K562 (cell line): ENCODE measurements around the gene CPPED1. TPM values are rescaled to one million over a fixed set of nuclear protein-coding genes. Genes with fewer than 3 reads are reported as not detected.

ENCODE experiments used
- ASH1L ChIP-seq: fragments of 450-650 bp; IDR thresholded peaks from 2 replicates; pipeline ENCODE4 v1.6.1; 2018; ENCODE audit warnings: borderline replicate concordance, mild to moderate bottlenecking, low read depth; ENCODE audit not compliant: partially characterized antibody
- ATF7 ChIP-seq: fragments of 450-650 bp; IDR thresholded peaks from 2 replicates; pipeline ENCODE4 v1.7.1; 2014; ENCODE audit warnings: mild to moderate bottlenecking, moderate library complexity
- E2F5 ChIP-seq: sonication (generic); formaldehyde crosslinking; IDR thresholded peaks from 2 replicates; pipeline ENCODE4 v1.8.0; 2022; ENCODE audit warnings: mild to moderate bottlenecking, missing genetic modification reagents
- ETV5 ChIP-seq: sonication (generic); formaldehyde crosslinking; IDR thresholded peaks from 2 replicates; pipeline ENCODE4 v1.4.0; 2020; ENCODE audit warnings: low read depth, mild to moderate bottlenecking, missing genetic modification reagents
- HCFC1 ChIP-seq: IDR thresholded peaks from 2 replicates; pipeline ENCODE4 v1.6.1; 2012; ENCODE audit warnings: low read depth, low read length, improper control_type of control experiment
- HMG20B ChIP-seq: fragments of 250-450 bp; sonication (Bioruptor Pico); IDR thresholded peaks from 2 replicates; pipeline ENCODE4 v1.5.0; 2021; ENCODE audit warnings: mild to moderate bottlenecking
- HNRNPUL1 ChIP-seq: fragments of 200-400 bp; formaldehyde crosslinking; IDR thresholded peaks from 2 replicates; pipeline ENCODE4 v1.6.1; 2017; ENCODE audit warnings: low read length
- IFI16 ChIP-seq: fragments of 250-450 bp; sonication (Bioruptor Pico); IDR thresholded peaks from 2 replicates; pipeline ENCODE4 v2.1.2; 2022; ENCODE audit warnings: mild to moderate bottlenecking, inconsistent platforms
- PATZ1 ChIP-seq: fragments of 250-450 bp; sonication (Bioruptor Pico); IDR thresholded peaks from 2 replicates; pipeline ENCODE4 v1.5.0; 2020; ENCODE audit warnings: mild to moderate bottlenecking, borderline replicate concordance
- RAD51 ChIP-seq: fragments of 450-650 bp; IDR thresholded peaks from 2 replicates; pipeline ENCODE4 v1.7.1; 2016; ENCODE audit warnings: low read depth, mild to moderate bottlenecking, borderline replicate concordance
- SAFB ChIP-seq: fragments of 200-400 bp; formaldehyde crosslinking; IDR thresholded peaks from 2 replicates; pipeline ENCODE4 v1.6.1; 2017; ENCODE audit warnings: low read depth, low read length, borderline replicate concordance
- SNIP1 ChIP-seq: fragments of 450-650 bp; IDR thresholded peaks from 2 replicates; pipeline ENCODE4 v1.7.1; 2017; ENCODE audit warnings: low read depth, mild to moderate bottlenecking
- TAF15 ChIP-seq: fragments of 200-400 bp; formaldehyde crosslinking; IDR thresholded peaks from 2 replicates; pipeline ENCODE4 v1.6.1; 2017; ENCODE audit warnings: mild to moderate bottlenecking, low read depth, low read length, moderate library complexity
- ZBTB17 ChIP-seq: fragments of 450-650 bp; formaldehyde crosslinking; IDR thresholded peaks from 2 replicates; pipeline ENCODE4 v1.4.0; 2020; ENCODE audit warnings: mild to moderate bottlenecking
- ZBTB26 ChIP-seq: fragments of 450-650 bp; formaldehyde crosslinking; IDR thresholded peaks from 2 replicates; pipeline ENCODE4 v1.4.0; 2022; ENCODE audit warnings: missing genetic modification characterization
- ZFP1 ChIP-seq: fragments of 450-650 bp; formaldehyde crosslinking; IDR thresholded peaks from 2 replicates; pipeline ENCODE4 v1.4.0; 2020; ENCODE audit warnings: mild to moderate bottlenecking, mixed read lengths
- ZNF165 ChIP-seq: fragments of 250-450 bp; sonication (Bioruptor Pico); IDR thresholded peaks from 2 replicates; pipeline ENCODE4 v1.4.0; 2020; ENCODE audit warnings: borderline replicate concordance
- ZNF24 ChIP-seq: fragments of 450-650 bp; IDR thresholded peaks from 2 replicates; pipeline ENCODE4 v1.6.1; 2016
- ZNF449 ChIP-seq: fragments of 250-450 bp; sonication (Bioruptor Pico); IDR thresholded peaks from 2 replicates; pipeline ENCODE4 v1.8.0; 2022; ENCODE audit warnings: moderate library complexity, mild to moderate bottlenecking, inconsistent platforms
- ZNF644 ChIP-seq: fragments of 200-800 bp; sonication (Bioruptor generic); IDR thresholded peaks from 2 replicates; pipeline ENCODE4 v1.6.1; 2016; ENCODE audit warnings: low read depth, missing genetic modification characterization, missing compliant biosample characterization
- ZNF740 ChIP-seq, 3 experiments: fragments of 200-800 bp in 1 of 3; sonication (Bioruptor generic) in 1 of 3; sonication (generic) in 1 of 3; formaldehyde crosslinking in 1 of 3; IDR thresholded peaks; 2 replicates each; pipeline versions ENCODE4 v1.6.1 to v1.8.0; 2016 to 2022; ENCODE audit warnings: mild to moderate bottlenecking in 2 of 3, missing compliant biosample characterization in 2 of 3, missing genetic modification characterization in 2 of 3, missing genetic modification reagents in 1 of 3
- polyA plus RNA-seq, 8 experiments: library from polyadenylated mRNA; depleted of rRNA in 4 of 8; stranded (reverse) in 5 of 8; unstranded in 3 of 8; fragments of >200 nt; fragmentation: Nextera tagmentation in 2 of 8; fragmentation: Illumina TruSeq in 1 of 8; extraction: Ambion mirVana in 2 of 8; extraction: Trizol in 1 of 8; gene quantifications; 2 replicates each; pipeline versions ENCODE4 v1.2.1 to v1.2.3, GENCODE V29; 2011 to 2014; ENCODE audit warnings: inconsistent platforms in 1 of 8, missing spikeins in 1 of 8
- total RNA-seq, 7 experiments: library from RNA; depleted of rRNA in 6 of 7; stranded (reverse); fragments of >200 nt in 6 of 7; fragmentation: Illumina TruSeq in 2 of 7; extraction: Trizol in 2 of 7; gene quantifications; 2 replicates each; pipeline versions ENCODE4 v1.2.1 to v1.2.3, GENCODE V29; 2011 to 2021; ENCODE audit warnings: low replicate concordance in 1 of 7

Gene CPPED1
- total and polyA plus RNA-seq, 9 of the 15 experiments (the other 6 are each of a cell fraction or from before 2014, with no cell fraction given) = 7.5 to 25.7 (median 16.9) TPM

GRCh38 chr16:12803203-12804093, at the start of gene CPPED1 (continued):
- TF ChIP-seq HNRNPUL1 (no peak), TAF15 (no peak), ZBTB26 (CRISPR knock-in tag) (no peak), HMG20B (CRISPR knock-in tag) (no peak), ZBTB17 (peak; percentile 100), ZFP1 (CRISPR knock-in tag) (no peak), ZNF740 (CRISPR knock-in tag; IDR thresholded peaks at IDR 0.05) (peak; percentile 60), ZNF740 (tag; IDR thresholded peaks at IDR 0.05) (no peak; a peak in 1 of 4 replicates), ZNF165 (CRISPR knock-in tag) (no peak), HCFC1 (peak; percentile 89), PATZ1 (no peak), E2F5 (CRISPR knock-in tag) (no peak), SNIP1 (no peak), SAFB (peak; percentile 73; the same call in 1 of the 2 replicates), ZNF449 (CRISPR knock-in tag) (no peak), ETV5 (peak; percentile 38; the same call in 1 of the 2 replicates), ATF7 (peak; percentile 88), ZNF644 (peak; percentile 47; the same call in 1 of the 2 replicates), ZNF24 (0 out of 2 replicates have a peak, but pooled peaks have one; percentile 36), ASH1L (no peak), RAD51 (peak; percentile 27; the same call in 1 of the 2 replicates), IFI16 (CRISPR knock-in tag) (no peak)
